Skin of body (tissue), 2 donors: ENCODE results near the gene PLEKHA8. TPM values are rescaled to one million over a fixed set of nuclear protein-coding genes. Genes with fewer than 3 reads are reported as not detected.

Source experiments
- DNase-seq: peaks from one replicate; lab custom pipeline; 2025; lab: John Stamatoyannopoulos, UW
- total RNA-seq: library from RNA; depleted of rRNA; stranded (reverse); fragments of >200 nt; gene quantifications from one replicate; pipeline ENCODE4 v1.2.3, GENCODE V29; 2014

The PLEKHA8 gene, protein sequence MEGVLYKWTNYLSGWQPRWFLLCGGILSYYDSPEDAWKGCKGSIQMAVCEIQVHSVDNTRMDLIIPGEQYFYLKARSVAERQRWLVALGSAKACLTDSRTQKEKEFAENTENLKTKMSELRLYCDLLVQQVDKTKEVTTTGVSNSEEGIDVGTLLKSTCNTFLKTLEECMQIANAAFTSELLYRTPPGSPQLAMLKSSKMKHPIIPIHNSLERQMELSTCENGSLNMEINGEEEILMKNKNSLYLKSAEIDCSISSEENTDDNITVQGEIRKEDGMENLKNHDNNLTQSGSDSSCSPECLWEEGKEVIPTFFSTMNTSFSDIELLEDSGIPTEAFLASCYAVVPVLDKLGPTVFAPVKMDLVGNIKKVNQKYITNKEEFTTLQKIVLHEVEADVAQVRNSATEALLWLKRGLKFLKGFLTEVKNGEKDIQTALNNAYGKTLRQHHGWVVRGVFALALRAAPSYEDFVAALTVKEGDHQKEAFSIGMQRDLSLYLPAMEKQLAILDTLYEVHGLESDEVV
- 13.9 TPM for total RNA-seq

DNA sequence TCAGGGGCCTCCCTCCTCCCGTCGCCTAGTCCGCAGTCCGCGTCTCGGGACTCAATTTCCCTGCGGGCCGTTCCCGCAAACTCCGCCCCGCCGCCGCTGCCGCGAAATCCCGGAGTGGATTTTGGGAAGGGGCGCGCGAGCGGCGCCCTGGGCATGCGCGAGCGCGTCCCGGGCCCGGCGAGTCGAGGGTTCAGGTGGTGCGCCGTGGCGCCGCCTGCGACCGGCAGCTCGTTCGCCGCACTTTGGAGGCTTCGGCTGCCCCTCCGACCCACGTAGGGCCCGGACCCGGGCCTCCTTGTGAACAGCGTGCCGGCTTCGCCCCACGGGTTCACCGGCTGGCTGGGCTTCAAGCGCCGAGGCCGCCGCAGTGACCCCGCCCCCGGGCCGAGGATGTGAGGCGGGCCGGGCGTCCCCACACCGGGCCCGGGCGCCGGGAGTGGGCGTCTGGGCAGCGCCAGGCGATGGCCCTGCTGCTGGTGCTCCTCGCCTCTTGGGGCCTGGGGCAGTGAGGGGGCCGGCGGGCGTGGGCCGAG lies at the start of gene PLEKHA8:
Gene PLEKHA8, plus strand, starts transcription at position 197 of the 533 bp plus-strand sequence. CDS start 351 bp downstream, outside the sequence.
- peak; percentile 77 for DNase-seq

DNA sequence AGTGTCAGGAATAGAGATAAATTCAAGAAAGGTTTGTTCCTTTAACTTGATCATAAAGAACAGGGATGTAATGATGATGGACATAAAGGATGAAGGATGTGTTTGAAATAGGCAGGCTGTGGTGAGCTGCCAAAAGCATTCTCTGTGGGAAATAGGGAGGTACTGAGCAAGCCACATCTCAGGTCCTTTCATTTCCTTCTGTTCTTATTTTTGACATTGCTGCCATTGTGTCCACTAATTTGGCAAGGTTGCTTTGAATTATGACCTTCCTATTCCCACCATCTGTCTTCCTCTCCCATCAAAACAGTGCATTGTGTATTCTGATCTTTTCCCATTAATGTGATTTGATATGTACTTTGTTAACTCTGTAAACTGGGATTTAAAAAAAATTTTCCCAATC lies 48.1 kb upstream of the PLEKHA8 start:
- DNase-seq, result no peak

DNA sequence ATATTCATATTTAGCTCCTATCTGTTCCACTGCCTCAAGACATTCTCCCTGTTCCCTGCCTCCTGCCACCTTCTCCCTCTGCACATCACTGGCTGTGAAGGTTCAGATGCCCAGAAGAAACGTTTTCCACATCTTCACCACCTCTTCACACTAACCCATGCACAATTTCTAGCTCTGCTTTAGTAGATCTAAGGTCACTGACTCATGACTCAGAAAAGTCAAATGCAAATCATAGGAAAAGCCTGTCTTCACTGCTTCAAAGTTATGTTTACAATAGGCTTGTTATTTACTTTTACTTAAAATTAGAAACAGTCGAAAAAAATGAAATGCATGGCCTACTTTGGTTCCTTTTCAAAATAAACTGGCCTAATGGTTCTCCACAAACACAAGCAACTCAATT lies 41.1 kb upstream of the PLEKHA8 start:
- DNase-seq, result peak; percentile 2

GRCh38 chr7:29987811-29988317 lies 40.3 kb upstream of the PLEKHA8 start:
- peak; percentile 44 for DNase-seq

GRCh38 chr7:29988424-29989256 lies 39.6 kb upstream of the PLEKHA8 start:
- DNase-seq, result peak; percentile 45

DNA sequence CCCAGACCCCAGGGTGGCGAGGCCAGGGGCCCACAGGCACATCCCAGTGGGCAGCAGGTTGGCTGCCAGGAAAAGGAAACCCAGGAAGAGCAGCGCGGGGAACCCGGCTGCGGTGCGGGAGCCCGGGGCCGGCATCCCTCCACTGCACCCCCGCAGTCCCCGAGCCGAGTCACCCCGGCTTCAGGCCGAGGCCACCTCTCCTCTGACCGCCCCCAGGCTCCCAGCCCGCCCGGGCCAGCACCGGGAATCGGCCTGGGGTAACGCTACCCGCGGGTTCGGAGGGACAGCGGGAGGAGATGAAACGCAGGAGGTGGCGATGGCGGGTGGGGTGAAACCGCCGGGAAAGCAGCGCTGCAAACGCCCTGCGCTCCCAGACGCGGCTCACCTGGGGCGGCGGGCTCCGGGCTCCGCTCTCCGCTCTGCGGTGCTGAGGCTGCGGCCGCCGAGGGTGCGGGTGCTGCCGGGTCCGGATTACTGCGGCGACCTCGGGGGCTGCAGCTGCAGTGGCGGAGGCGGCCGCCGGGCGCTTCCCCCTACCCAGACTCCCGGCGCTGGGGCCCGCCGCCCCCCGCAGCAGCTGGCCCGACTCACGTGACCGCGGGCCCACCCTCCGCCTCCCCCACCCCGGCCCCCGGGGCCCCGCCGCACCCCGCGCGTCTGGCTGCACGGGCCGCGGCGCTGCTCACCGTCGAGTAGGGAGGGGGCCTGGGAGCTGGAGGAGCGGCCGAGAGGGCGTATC lies 38.8 kb upstream of the PLEKHA8 start, which contains the start of gene SCRN1:
Gene SCRN1, minus strand, starts transcription at position 545 of the 739 bp plus-strand sequence. CDS start 20,734 bp downstream, outside the sequence.
- DNase-seq, result peak; percentile 3

- DNase-seq, result no peak
These were observed 37.3 kb upstream of the PLEKHA8 start for GRCh38 chr7:29990931-29991330.

DNA sequence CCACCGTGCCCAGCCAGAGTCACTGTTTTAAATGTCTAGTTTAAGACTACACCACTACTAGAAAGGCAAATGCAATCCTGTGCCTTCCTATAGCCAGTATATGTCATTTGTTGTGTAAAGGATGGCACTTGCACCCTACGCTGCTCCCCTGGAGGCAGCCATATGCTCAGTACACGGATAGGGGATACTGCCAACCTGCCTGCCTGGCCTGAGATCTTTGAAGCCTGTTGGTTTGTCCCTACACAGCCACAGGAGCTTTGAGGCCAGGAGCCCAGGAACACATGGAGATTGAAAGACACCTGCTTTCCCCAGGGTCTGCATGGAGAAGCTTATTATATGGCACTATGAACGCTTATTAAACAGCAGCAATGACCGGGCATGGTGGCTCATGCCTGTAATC lies 36.3 kb upstream of the PLEKHA8 start:
- DNase-seq, result no peak

- no peak for DNase-seq
These were observed 35.1 kb upstream of the PLEKHA8 start for GRCh38 chr7:29993140-29993539.

DNA sequence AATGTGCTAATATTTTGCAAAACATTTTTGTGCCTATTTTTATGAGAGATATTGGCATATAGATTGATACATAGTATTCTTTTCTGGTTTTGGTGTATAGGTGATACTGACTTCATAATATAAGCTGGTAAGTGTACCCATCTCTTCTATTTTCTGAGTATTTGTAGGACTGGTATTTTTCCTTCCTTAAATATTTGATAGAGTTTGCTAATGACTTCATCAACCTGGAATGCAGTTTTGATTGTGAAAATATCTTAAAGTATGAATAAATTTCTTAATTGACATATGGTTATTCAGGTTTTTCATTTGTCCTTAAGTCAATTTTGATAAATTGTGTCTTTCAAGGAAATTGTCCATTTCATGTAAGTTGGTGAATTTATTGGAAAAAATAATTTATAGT lies 32.6 kb upstream of the PLEKHA8 start:
- no peak for DNase-seq

GRCh38 chr7:29996321-29996720 lies 31.9 kb upstream of the PLEKHA8 start:
- DNase-seq, result no peak

- no peak for DNase-seq
These were observed 29.7 kb upstream of the PLEKHA8 start for GRCh38 chr7:29998489-29998888.

GRCh38 chr7:30001998-30002397 lies 26.2 kb upstream of the PLEKHA8 start:
- no peak for DNase-seq

- no peak for DNase-seq
These were observed 25.1 kb upstream of the PLEKHA8 start for GRCh38 chr7:30003098-30003497.

DNA sequence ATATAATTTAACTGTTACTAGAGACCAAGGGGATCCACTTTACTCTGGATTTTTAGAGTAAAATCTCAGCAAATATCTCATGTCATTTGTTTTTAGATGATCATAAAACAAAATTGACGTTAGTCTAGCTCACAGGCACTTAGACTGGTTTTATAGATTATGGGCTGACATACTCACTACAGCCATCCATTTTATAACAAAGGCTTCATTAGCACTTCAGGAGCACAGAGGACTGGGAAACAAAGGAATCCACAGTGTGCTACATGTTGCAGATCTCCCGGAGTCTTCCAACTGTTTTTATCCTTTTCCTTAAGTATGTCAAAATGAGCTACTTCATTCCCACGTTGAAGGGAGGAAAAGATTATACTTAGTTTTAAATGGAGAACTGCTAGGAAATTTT lies 22.7 kb upstream of the PLEKHA8 start:
- no peak for DNase-seq

DNA sequence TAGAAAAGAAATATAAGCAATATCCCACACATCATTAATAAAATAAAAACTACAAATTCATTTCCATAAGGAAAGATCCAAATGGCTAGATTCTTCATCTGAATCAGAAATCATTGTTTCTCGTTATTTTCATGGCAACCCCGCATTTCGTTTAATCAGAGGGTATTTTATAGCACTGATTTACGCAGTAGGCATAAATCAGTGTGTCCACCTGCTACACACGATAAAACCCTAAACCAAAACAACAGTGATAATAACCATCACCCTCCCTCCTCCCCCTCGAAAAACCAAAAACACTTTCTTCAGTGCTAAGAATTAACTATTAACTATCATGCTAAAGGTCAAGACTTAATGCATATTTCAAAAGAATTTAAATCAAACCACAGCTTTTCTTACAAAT lies 18.2 kb upstream of the PLEKHA8 start:
- no peak for DNase-seq

DNA sequence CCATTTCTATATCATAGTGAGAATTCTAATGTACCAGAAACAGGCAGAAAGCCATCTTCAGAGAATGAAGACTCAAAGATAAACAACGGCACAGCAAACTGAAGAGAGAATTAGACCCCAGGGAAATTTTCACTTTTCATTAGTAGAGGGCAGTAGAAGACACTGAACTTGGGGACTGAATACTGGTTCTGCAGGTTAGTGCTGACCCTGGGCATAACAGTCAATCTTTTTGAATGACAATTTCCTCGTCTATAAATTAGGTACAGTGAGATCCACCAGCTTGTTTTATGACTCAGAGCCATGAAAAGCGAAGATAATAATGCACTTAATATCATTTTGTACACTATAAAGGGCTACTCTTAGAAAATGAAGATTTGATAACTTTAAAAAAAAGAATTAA lies 15.5 kb upstream of the PLEKHA8 start:
- no peak for DNase-seq

- no peak for DNase-seq
These were observed 9.8 kb upstream of the PLEKHA8 start for GRCh38 chr7:30018451-30018850.

DNA sequence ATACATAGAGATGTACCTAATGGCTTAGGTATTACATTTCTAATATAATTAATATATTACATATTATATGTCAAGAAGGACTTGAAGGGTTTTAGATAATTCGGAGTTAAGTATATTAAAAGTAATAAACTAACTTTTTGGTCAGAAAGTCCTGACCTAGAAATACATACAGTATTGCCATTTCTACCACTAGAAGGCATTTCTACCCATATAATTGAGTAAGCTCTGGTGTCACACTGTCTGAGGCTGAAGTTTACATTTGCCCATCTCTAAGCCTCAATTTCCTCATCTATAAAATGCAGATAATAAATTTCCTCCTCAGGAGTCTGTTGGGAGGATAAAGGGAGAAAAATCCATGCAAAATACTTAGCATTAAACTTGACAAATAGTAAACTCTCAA lies 8.8 kb upstream of the PLEKHA8 start:
- DNase-seq, result no peak

DNA sequence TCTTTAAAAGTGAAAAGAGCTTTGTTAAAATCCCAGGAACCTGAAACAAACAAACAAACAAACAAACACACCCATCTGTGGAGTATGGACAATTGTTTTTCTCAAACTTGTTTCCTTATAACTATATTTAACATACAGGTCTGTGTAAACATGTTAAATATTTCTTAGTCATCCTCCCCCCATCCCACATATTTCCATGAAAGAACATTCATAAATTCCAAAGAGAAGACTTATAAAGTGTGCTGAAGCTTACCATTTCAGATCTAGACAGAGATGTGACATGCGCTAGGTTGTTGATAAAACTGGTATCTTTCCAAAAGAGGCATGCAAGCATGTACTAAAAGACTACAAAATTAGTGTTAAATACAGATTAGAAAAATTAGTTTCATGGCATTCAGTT lies 8.3 kb upstream of the PLEKHA8 start:
- DNase-seq, result no peak

DNA sequence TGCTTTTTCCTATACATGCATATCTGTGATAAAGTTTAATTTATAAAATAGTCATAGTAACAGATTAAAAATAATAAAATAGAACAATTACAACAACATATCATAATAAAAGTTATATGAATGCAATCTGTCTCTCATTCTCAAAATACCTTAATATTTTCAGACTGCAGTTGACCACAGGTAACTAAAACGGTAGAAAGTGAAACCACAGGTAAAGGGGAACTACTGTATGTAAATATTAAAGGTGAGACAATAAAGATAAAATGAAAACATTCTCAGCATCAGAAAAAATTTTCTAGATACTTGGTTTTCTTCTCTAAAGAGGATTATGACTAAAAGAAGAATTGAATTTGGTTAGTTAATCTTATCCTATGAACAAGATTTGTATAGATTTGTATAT lies 7.7 kb upstream of the PLEKHA8 start:
- DNase-seq, result no peak
